PC-3 (cell line): ENCODE measurements around the gene SYT6. TPM values are rescaled to one million over a fixed set of nuclear protein-coding genes. Genes with fewer than 3 reads are reported as not detected.

ENCODE experiments used
- ATAC-seq: fragments of 200-7000 bp; cut with Tn5 transposase; 2 replicates; pipeline ENCODE4 v1.9.1; 2020; ENCODE audit warnings: mild to moderate bottlenecking, moderate library complexity
- BruUV-seq: library from RNA; stranded (reverse); fragments of 400-500 nt; replicated peaks from 2 replicates; lab custom pipeline; 2021; lab: Mats Ljungman, UMichigan
- CTCF ChIA-PET: fragments of 300-600 bp; sonication (Branson Sonifier 250); formaldehyde crosslinking; loops from one replicate; lab custom pipeline; 2022; ENCODE audit warnings: antibody characterized with exemption; lab: Charles Lee
- POLR2A ChIA-PET: fragments of 300-600 bp; sonication (Branson Sonifier 250); formaldehyde crosslinking; loops from one replicate; lab custom pipeline; 2022; ENCODE audit warnings: antibody characterized with exemption; ENCODE audit not compliant: unreplicated experiment; lab: Charles Lee
- DNase-seq: peaks from one replicate; pipeline ENCODE4 v3.0.0-alpha.2; 2015
- H2AFZ ChIP-seq: fragments of 300-600 bp; sonication (generic); 2 replicates; pipeline ENCODE4 v1.6.0; 2016; ENCODE audit warnings: antibody characterized with exemption, low read length
- H3F3A ChIP-seq: fragments of 300-600 bp; sonication (generic); one replicate; pipeline ENCODE4 v1.6.0; 2017; ENCODE audit warnings: antibody characterized with exemption, low read length, control low read depth, mild to moderate bottlenecking; ENCODE audit not compliant: unreplicated experiment
- H3K27ac ChIP-seq: fragments of 300-600 bp; sonication (generic); 2 replicates; pipeline ENCODE4 v1.5.1; 2016; ENCODE audit warnings: mild to moderate bottlenecking, low read length
- H3K27me3 ChIP-seq: fragments of 300-600 bp; sonication (generic); 2 replicates; pipeline ENCODE4 v1.6.1; 2016; ENCODE audit warnings: low read length, mixed read lengths
- H3K36me3 ChIP-seq: fragments of 300-600 bp; sonication (generic); 2 replicates; pipeline ENCODE4 v1.6.1; 2016; ENCODE audit warnings: low read depth, mixed run types, low read length, mixed read lengths
- H3K4me1 ChIP-seq: fragments of 300-600 bp; sonication (generic); 2 replicates; pipeline ENCODE4 v1.5.1; 2016; ENCODE audit warnings: low read length; ENCODE audit not compliant: insufficient read depth
- H3K4me2 ChIP-seq: fragments of 300-600 bp; sonication (generic); 2 replicates; pipeline ENCODE4 v1.6.0; 2016; ENCODE audit warnings: low read length
- H3K4me3 ChIP-seq: fragments of 300-600 bp; sonication (generic); 2 replicates; pipeline ENCODE4 v1.5.1; 2016; ENCODE audit warnings: mild to moderate bottlenecking, low read length, mixed read lengths
- H3K79me2 ChIP-seq: fragments of 300-600 bp; sonication (generic); 2 replicates; pipeline ENCODE4 v1.6.1; 2017; ENCODE audit warnings: low read length, mixed read lengths
- H3K9ac ChIP-seq: fragments of 300-600 bp; sonication (generic); 2 replicates; pipeline ENCODE4 v1.6.0; 2016; ENCODE audit warnings: mild to moderate bottlenecking, low read length
- H3K9me2 ChIP-seq: fragments of 300-600 bp; sonication (generic); replicated peaks from 2 replicates; pipeline ENCODE4 v1.6.1; 2016; ENCODE audit warnings: mixed run types, low read length, mixed read lengths
- H3K9me3 ChIP-seq: fragments of 300-600 bp; sonication (generic); 2 replicates; pipeline ENCODE4 v1.6.1; 2016; ENCODE audit warnings: low read length, mixed read lengths
- H4K20me1 ChIP-seq: fragments of 300-600 bp; sonication (generic); 2 replicates; pipeline ENCODE4 v1.6.1; 2016; ENCODE audit warnings: low read length, mixed read lengths
- EZH2 ChIP-seq: fragments of 300-600 bp; sonication (generic); IDR thresholded peaks from one replicate; pipeline ENCODE4 v1.6.1; 2017; ENCODE audit warnings: antibody characterized with exemption, mild to moderate bottlenecking, low read length; ENCODE audit not compliant: unreplicated experiment
- EZH2phosphoT487 ChIP-seq: fragments of 300-600 bp; sonication (generic); IDR thresholded peaks from 2 replicates; pipeline ENCODE4 v1.6.1; 2018; ENCODE audit warnings: mild to moderate bottlenecking, antibody characterized with exemption, low read length, borderline replicate concordance
- intact Hi-C: fragments of 100-400 bp; cut with micrococcal nuclease; formaldehyde crosslinking; loops from 2 replicates; pipeline ENCODE4 v1.9.0; 2023
- total RNA-seq: library from RNA; depleted of rRNA; stranded (reverse); fragments of >200 nt; gene quantifications from 2 replicates; pipeline ENCODE4 v1.2.3, GENCODE V29; 2014
- TF ChIP-seq, protein P1 (sequence below): fragments of 300-600 bp; sonication (generic); conservative IDR thresholded peaks from 2 replicates; pipeline ENCODE4 v1.5.1; 2017; ENCODE audit warnings: antibody characterized with exemption, low read depth, mild to moderate bottlenecking, low read length

The SYT6 gene
- total RNA-seq, 1 experiment from 2014 or later, result not detected

DNA sequence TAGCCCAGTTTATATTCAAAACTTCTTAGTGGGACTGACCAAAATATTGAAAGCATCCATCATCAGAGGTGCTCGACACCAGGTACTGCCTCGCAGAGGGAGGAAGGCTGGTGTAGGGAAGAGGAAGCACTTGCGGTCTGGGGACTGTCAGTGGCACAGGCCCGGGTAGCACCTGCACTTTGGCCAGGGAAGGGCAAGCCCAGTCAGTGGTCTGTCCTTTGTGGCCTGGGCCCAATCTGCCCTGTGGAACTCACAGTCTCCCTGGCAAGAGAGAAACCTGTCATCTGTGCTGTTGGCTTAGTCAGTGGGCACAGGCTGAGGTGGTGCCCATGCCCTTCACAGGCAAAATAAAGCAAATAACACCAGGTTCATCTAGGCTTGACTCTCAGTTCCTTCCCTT lies 77.4 kb downstream of the SYT6 start:
- POLR2A ChIA-PET, result no interaction called here
- CTCF ChIA-PET, result no interaction called here
- BruUV-seq, result no TSS peak
- intact Hi-C loops, result no loop called here
- no peak overlapping the region for H3K4me2 ChIP-seq
- no peak overlapping the region for H3K27ac ChIP-seq
- H3K9ac ChIP-seq, result no peak overlapping the region
- no peaks in the 10 kb centered on the region for H3K79me2 ChIP-seq
- H3K4me1 ChIP-seq, result peaks cover 25% of the 10 kb centered on the region
- no peaks in the 10 kb centered on the region for H3K9me2 ChIP-seq
- no peaks in the 10 kb centered on the region for H4K20me1 ChIP-seq
- no peaks in the 10 kb centered on the region for H3F3A ChIP-seq
- H3K9me3 ChIP-seq, result peaks cover 15% of the 10 kb centered on the region
- no peaks in the 10 kb centered on the region for H3K27me3 ChIP-seq
- no peak overlapping the region for H2AFZ ChIP-seq
- no peak overlapping the region for H3K4me3 ChIP-seq
- ATAC-seq (no peak), DNase-seq (no peak)
- H3K36me3 ChIP-seq, result no peaks in the 10 kb centered on the region; the same call in 1 of the 2 replicates
- TF ChIP-seq EZH2 (no peak), EZH2phosphoT487 (no peak)
- TF ChIP-seq, protein P1, sequence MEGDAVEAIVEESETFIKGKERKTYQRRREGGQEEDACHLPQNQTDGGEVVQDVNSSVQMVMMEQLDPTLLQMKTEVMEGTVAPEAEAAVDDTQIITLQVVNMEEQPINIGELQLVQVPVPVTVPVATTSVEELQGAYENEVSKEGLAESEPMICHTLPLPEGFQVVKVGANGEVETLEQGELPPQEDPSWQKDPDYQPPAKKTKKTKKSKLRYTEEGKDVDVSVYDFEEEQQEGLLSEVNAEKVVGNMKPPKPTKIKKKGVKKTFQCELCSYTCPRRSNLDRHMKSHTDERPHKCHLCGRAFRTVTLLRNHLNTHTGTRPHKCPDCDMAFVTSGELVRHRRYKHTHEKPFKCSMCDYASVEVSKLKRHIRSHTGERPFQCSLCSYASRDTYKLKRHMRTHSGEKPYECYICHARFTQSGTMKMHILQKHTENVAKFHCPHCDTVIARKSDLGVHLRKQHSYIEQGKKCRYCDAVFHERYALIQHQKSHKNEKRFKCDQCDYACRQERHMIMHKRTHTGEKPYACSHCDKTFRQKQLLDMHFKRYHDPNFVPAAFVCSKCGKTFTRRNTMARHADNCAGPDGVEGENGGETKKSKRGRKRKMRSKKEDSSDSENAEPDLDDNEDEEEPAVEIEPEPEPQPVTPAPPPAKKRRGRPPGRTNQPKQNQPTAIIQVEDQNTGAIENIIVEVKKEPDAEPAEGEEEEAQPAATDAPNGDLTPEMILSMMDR, result no peak

DNA sequence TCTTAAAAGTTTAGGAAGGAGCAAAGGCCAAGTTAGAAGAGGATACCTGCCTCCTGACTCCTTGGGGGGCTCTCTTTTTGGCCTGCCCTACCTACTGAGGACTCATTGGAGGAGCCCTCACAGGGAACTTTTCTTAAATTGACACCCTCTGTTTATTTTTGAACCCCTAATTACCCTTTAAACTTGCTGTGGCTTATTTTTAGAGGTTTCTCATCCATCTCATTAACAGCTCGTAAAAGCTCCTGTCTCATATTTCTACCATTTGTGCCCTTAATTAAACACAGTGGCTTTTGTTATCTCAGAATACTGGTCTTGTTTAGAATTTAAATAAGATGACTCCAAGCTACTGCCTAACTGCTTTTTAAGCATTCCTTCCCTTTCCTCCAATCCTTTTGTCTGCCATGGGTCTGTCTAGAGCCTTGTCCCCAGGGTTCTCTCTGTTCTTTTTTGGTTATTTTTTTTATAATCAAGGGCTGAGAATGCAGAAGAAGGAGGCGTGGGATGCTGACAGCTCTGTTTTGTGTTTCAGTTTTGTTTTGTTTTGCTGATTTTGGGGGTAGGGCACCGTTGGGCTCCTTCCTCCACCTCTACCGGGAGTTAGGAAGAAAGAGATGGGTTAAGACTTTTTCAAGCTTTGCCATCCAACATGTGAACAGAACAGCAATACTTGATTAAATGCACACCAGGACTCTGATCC lies 78.0 kb downstream of the SYT6 start:
- no peaks in the 10 kb centered on the region; the same call in 1 of the 2 replicates for H3K36me3 ChIP-seq
- no peak overlapping the region for H3K4me3 ChIP-seq
- peaks cover 15% of the 10 kb centered on the region for H3K9me3 ChIP-seq
- no TSS peak for BruUV-seq
- H3K9ac ChIP-seq, result no peak overlapping the region
- POLR2A ChIA-PET, result no interaction called here
- H3K27ac ChIP-seq, result no peak overlapping the region
- DNase-seq, result no peak
- peaks cover 19% of the 10 kb centered on the region for H3K4me1 ChIP-seq
- intact Hi-C loops, result no loop called here
- no peaks in the 10 kb centered on the region for H3K79me2 ChIP-seq
- TF ChIP-seq, protein P1, result no peak
- TF ChIP-seq EZH2phosphoT487 (no peak), EZH2 (no peak)
- no peaks in the 10 kb centered on the region for H3F3A ChIP-seq
- no peak overlapping the region for H2AFZ ChIP-seq
- no peak overlapping the region for H3K4me2 ChIP-seq
- H3K27me3 ChIP-seq, result no peaks in the 10 kb centered on the region
- ATAC-seq, result no peak
- CTCF ChIA-PET, result interaction anchor here (0.6 kb wide), 1 partner anchor 859 kb away, joined by 3 read pairs; no protein-coding TSS in a partner anchor
- no peaks in the 10 kb centered on the region for H4K20me1 ChIP-seq
- H3K9me2 ChIP-seq, result no peaks in the 10 kb centered on the region

DNA sequence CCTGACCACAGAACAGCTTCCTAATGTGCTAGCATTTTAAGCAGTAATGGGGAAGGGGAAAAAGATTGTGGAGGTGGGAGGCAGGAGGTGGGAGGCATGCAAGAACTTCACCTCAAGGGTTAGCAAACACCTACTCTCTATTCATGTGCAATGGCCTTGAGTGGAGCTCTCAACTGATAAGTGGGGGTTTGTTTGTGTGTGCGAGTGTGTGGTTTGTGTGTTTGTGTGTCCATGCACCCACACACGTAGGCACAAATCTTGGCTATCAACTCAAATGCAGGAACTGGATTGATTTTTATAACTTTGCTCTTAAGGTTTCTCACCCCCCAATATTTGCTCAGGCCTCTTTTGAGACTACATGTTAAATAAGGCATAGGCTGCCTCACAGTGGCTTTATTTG lies 78.6 kb downstream of the SYT6 start:
- H3F3A ChIP-seq, result no peaks in the 10 kb centered on the region
- H3K9me2 ChIP-seq, result no peaks in the 10 kb centered on the region
- H3K4me2 ChIP-seq, result no peak overlapping the region
- ChIA-PET CTCF (interaction anchor here (0.6 kb wide), 1 partner anchor 858 kb away, joined by 3 read pairs; no protein-coding TSS in a partner anchor), POLR2A (no interaction called here)
- H4K20me1 ChIP-seq, result no peaks in the 10 kb centered on the region
- no peaks in the 10 kb centered on the region; the same call in 1 of the 2 replicates for H3K36me3 ChIP-seq
- no peaks in the 10 kb centered on the region for H3K27me3 ChIP-seq
- TF ChIP-seq EZH2 (no peak), EZH2phosphoT487 (no peak)
- TF ChIP-seq, protein P1, result no peak
- no TSS peak for BruUV-seq
- intact Hi-C loops, result no loop called here
- H3K4me3 ChIP-seq, result no peak overlapping the region
- H3K9ac ChIP-seq, result no peak overlapping the region
- H3K9me3 ChIP-seq, result peaks cover 15% of the 10 kb centered on the region
- no peak overlapping the region for H3K27ac ChIP-seq
- no peak overlapping the region for H2AFZ ChIP-seq
- DNase-seq (no peak), ATAC-seq (no peak)
- H3K4me1 ChIP-seq, result peaks cover 13% of the 10 kb centered on the region
- H3K79me2 ChIP-seq, result no peaks in the 10 kb centered on the region
